ENCODE results near the gene ATAD2B.

The ATAD2B gene

GRCh38 chr2:23837871-23838270 lies 89.1 kb downstream of the ATAD2B start:
- no peak for DNase-seq (ENCODE audit: low read depth)
- H3K4me3 ChIP-seq (ENCODE audit: low read depth, low read length) = no peak overlapping the region
- no peak for TF ChIP-seq MAX (IDR thresholded peaks at IDR 0.05; ENCODE audit: low read depth, low read length)
- TF ChIP-seq MYC (IDR thresholded peaks at IDR 0.05; ENCODE audit: low read depth, low read length) = no peak
- TF ChIP-seq CTCF (IDR thresholded peaks at IDR 0.05; ENCODE audit: low read depth, low read length) = no peak
- TF ChIP-seq POLR2A (IDR thresholded peaks at IDR 0.05; ENCODE audit: extremely low read depth, insufficient read length) = no peak

- no peak for TF ChIP-seq CTCF (IDR thresholded peaks at IDR 0.05; ENCODE audit: low read depth, low read length)
- TF ChIP-seq POLR2A (IDR thresholded peaks at IDR 0.05; ENCODE audit: extremely low read depth, insufficient read length) = no peak
- TF ChIP-seq MAX (IDR thresholded peaks at IDR 0.05; ENCODE audit: low read depth, low read length) = no peak
- no peak for TF ChIP-seq MYC (IDR thresholded peaks at IDR 0.05; ENCODE audit: low read depth, low read length)
- H3K4me3 ChIP-seq (ENCODE audit: low read depth, low read length) = no peak overlapping the region
- DNase-seq (ENCODE audit: low read depth) = no peak
Measured at GRCh38 chr2:23836971-23837565, 89.9 kb downstream of the ATAD2B start.

- no peak overlapping the region for H3K4me3 ChIP-seq (ENCODE audit: low read depth, low read length)
- TF ChIP-seq MAX (IDR thresholded peaks at IDR 0.05; ENCODE audit: low read depth, low read length) = no peak
- TF ChIP-seq CTCF (IDR thresholded peaks at IDR 0.05; ENCODE audit: low read depth, low read length) = no peak
- TF ChIP-seq MYC (IDR thresholded peaks at IDR 0.05; ENCODE audit: low read depth, low read length) = no peak
- no peak for TF ChIP-seq POLR2A (IDR thresholded peaks at IDR 0.05; ENCODE audit: extremely low read depth, insufficient read length)
- DNase-seq (ENCODE audit: low read depth) = no peak
Measured at GRCh38 chr2:23836505-23836904, 90.4 kb downstream of the ATAD2B start.

- no peak for DNase-seq (ENCODE audit: low read depth)
- no peak overlapping the region for H3K4me3 ChIP-seq (ENCODE audit: low read depth, low read length)
- TF ChIP-seq POLR2A (IDR thresholded peaks at IDR 0.05; ENCODE audit: extremely low read depth, insufficient read length) (no peak), CTCF (IDR thresholded peaks at IDR 0.05; ENCODE audit: low read depth, low read length) (no peak), MAX (IDR thresholded peaks at IDR 0.05; ENCODE audit: low read depth, low read length) (no peak), MYC (IDR thresholded peaks at IDR 0.05; ENCODE audit: low read depth, low read length) (no peak)
Measured at GRCh38 chr2:23835988-23836387, 90.9 kb downstream of the ATAD2B start.

GRCh38 chr2:23835423-23835822 lies 91.5 kb downstream of the ATAD2B start:
- H3K4me3 ChIP-seq (ENCODE audit: low read depth, low read length) = no peak overlapping the region

More at GRCh38 chr2:23835423-23835822, 91.5 kb downstream of the ATAD2B start:
- DNase-seq (ENCODE audit: low read depth) = no peak
- TF ChIP-seq POLR2A (IDR thresholded peaks at IDR 0.05; ENCODE audit: extremely low read depth, insufficient read length) (no peak), MAX (IDR thresholded peaks at IDR 0.05; ENCODE audit: low read depth, low read length) (no peak), MYC (IDR thresholded peaks at IDR 0.05; ENCODE audit: low read depth, low read length) (no peak), CTCF (IDR thresholded peaks at IDR 0.05; ENCODE audit: low read depth, low read length) (no peak)

Measured in NB4 (cell line).